ENCODE measurements around the gene SERPINA3. TPM values are rescaled to one million over a fixed set of nuclear protein-coding genes. Genes with fewer than 3 reads are reported as not detected.

The SERPINA3 gene
- not detected for total RNA-seq

- DNase-seq (no peak), ATAC-seq (replicated peaks in 1 of 2) (no peak)
- no peaks in the 10 kb centered on the region for H3K4me1 Mint-ChIP-seq (ENCODE audit: low read depth)
- no peak within 1 kb of the TSS for H3K4me3 Mint-ChIP-seq
- H3K9me3 Mint-ChIP-seq = peaks cover 4% of the 10 kb centered on the region in 2 donors
- H3K27me3 Mint-ChIP-seq (ENCODE audit: low read depth) = no peaks in the 10 kb centered on the region
- peaks cover 1 to 2% of the 10 kb centered on the region in 2 donors for H3K36me3 Mint-ChIP-seq (ENCODE audit: insufficient read depth in 2 of 2)
- H3K27ac Mint-ChIP-seq = no peak within 1 kb of the TSS
Observed at GRCh38 chr14:94612174-94612573, at the start of gene SERPINA3. Gene SERPINA3 (plus strand): TSS chr14:94612391. CDS start chr14:94614442, 2,051 bp downstream.

GRCh38 chr14:94562941-94563883 is 49.0 kb upstream of the SERPINA3 start:
- H3K27me3 Mint-ChIP-seq (ENCODE audit: low read depth) = no peaks in the 10 kb centered on the region
- no peaks in the 10 kb centered on the region for H3K36me3 Mint-ChIP-seq (ENCODE audit: insufficient read depth in 2 of 2)
- H3K4me1 Mint-ChIP-seq (ENCODE audit: low read depth) = no peaks in the 10 kb centered on the region

GRCh38 chr14:94564381-94564780 is 47.8 kb upstream of the SERPINA3 start:
- Mint-ChIP-seq H3K4me1 (ENCODE audit: low read depth) (no peaks in the 10 kb centered on the region), H3K27ac (no peak overlapping the region), H3K9me3 (no peaks in the 10 kb centered on the region), H3K36me3 (ENCODE audit: insufficient read depth in 2 of 2) (no peaks in the 10 kb centered on the region), H3K27me3 (ENCODE audit: low read depth) (no peaks in the 10 kb centered on the region), H3K4me3 (no peak overlapping the region)
- ATAC-seq (replicated peaks in 1 of 2) (no peak), DNase-seq (no peak)

More at GRCh38 chr14:94562941-94563883, 49.0 kb upstream of the SERPINA3 start:
- Mint-ChIP-seq H3K4me3 (no peak overlapping the region), H3K27ac (no peak overlapping the region), H3K9me3 (no peaks in the 10 kb centered on the region)
- DNase-seq (no peak), ATAC-seq (replicated peaks in 1 of 2) (no peak)

- no peaks in the 10 kb centered on the region for H3K27me3 Mint-ChIP-seq (ENCODE audit: low read depth)
- ATAC-seq (replicated peaks in 1 of 2) = no peak
- no peaks in the 10 kb centered on the region for H3K9me3 Mint-ChIP-seq
- DNase-seq = no peak
- H3K4me3 Mint-ChIP-seq = no peak overlapping the region
- no peaks in the 10 kb centered on the region for H3K4me1 Mint-ChIP-seq (ENCODE audit: low read depth)
- no peaks in the 10 kb centered on the region for H3K36me3 Mint-ChIP-seq (ENCODE audit: insufficient read depth in 2 of 2)
- H3K27ac Mint-ChIP-seq = no peak overlapping the region
Observed at GRCh38 chr14:94568186-94568585, 44.0 kb upstream of the SERPINA3 start.

GRCh38 chr14:94569381-94570001 is 42.7 kb upstream of the SERPINA3 start:
- no peaks in the 10 kb centered on the region for H3K36me3 Mint-ChIP-seq (ENCODE audit: insufficient read depth in 2 of 2)
- no peaks in the 10 kb centered on the region for H3K9me3 Mint-ChIP-seq
- no peak overlapping the region for H3K4me3 Mint-ChIP-seq
- no peaks in the 10 kb centered on the region for H3K4me1 Mint-ChIP-seq (ENCODE audit: low read depth)
- DNase-seq (no peak), ATAC-seq (replicated peaks in 1 of 2) (no peak)
- H3K27me3 Mint-ChIP-seq (ENCODE audit: low read depth) = no peaks in the 10 kb centered on the region
- no peak overlapping the region for H3K27ac Mint-ChIP-seq

- Mint-ChIP-seq H3K4me1 (ENCODE audit: low read depth) (no peaks in the 10 kb centered on the region), H3K27ac (no peak overlapping the region), H3K9me3 (no peaks in the 10 kb centered on the region), H3K36me3 (ENCODE audit: insufficient read depth in 2 of 2) (no peaks in the 10 kb centered on the region), H3K27me3 (ENCODE audit: low read depth) (no peaks in the 10 kb centered on the region), H3K4me3 (no peak overlapping the region)
- no peak for ATAC-seq (replicated peaks in 1 of 2)
- no peak for DNase-seq
Observed at GRCh38 chr14:94570002-94570400, 42.2 kb upstream of the SERPINA3 start.

- H3K9me3 Mint-ChIP-seq = no peaks in the 10 kb centered on the region
- H3K4me3 Mint-ChIP-seq = no peak overlapping the region
- no peaks in the 10 kb centered on the region for H3K36me3 Mint-ChIP-seq (ENCODE audit: insufficient read depth in 2 of 2)
- ATAC-seq (replicated peaks in 1 of 2) = no peak
- H3K4me1 Mint-ChIP-seq (ENCODE audit: low read depth) = no peaks in the 10 kb centered on the region
- no peaks in the 10 kb centered on the region for H3K27me3 Mint-ChIP-seq (ENCODE audit: low read depth)
- no peak for DNase-seq
- H3K27ac Mint-ChIP-seq = no peak overlapping the region
Observed at GRCh38 chr14:94570440-94570839, 41.8 kb upstream of the SERPINA3 start.

GRCh38 chr14:94571395-94571794 is 40.8 kb upstream of the SERPINA3 start:
- no peaks in the 10 kb centered on the region for H3K4me1 Mint-ChIP-seq (ENCODE audit: low read depth)
- ATAC-seq (replicated peaks in 1 of 2) (no peak), DNase-seq (no peak)
- H3K36me3 Mint-ChIP-seq (ENCODE audit: insufficient read depth in 2 of 2) = no peaks in the 10 kb centered on the region
- H3K27ac Mint-ChIP-seq = no peak overlapping the region
- H3K27me3 Mint-ChIP-seq (ENCODE audit: low read depth) = no peaks in the 10 kb centered on the region
- H3K4me3 Mint-ChIP-seq = no peak overlapping the region
- H3K9me3 Mint-ChIP-seq = no peaks in the 10 kb centered on the region

- no peak overlapping the region for H3K27ac Mint-ChIP-seq
Observed at GRCh38 chr14:94571950-94572349, 40.2 kb upstream of the SERPINA3 start.

GRCh38 chr14:94572637-94573303 is 39.4 kb upstream of the SERPINA3 start:
- Mint-ChIP-seq H3K9me3 (no peaks in the 10 kb centered on the region), H3K4me1 (ENCODE audit: low read depth) (no peaks in the 10 kb centered on the region), H3K27me3 (ENCODE audit: low read depth) (no peaks in the 10 kb centered on the region), H3K27ac (no peak overlapping the region), H3K4me3 (no peak overlapping the region), H3K36me3 (ENCODE audit: insufficient read depth in 2 of 2) (no peaks in the 10 kb centered on the region)
- no peak for DNase-seq
- ATAC-seq (replicated peaks in 1 of 2) = no peak

More at GRCh38 chr14:94571950-94572349, 40.2 kb upstream of the SERPINA3 start:
- Mint-ChIP-seq H3K9me3 (no peaks in the 10 kb centered on the region), H3K4me1 (ENCODE audit: low read depth) (no peaks in the 10 kb centered on the region), H3K36me3 (ENCODE audit: insufficient read depth in 2 of 2) (no peaks in the 10 kb centered on the region), H3K27me3 (ENCODE audit: low read depth) (no peaks in the 10 kb centered on the region), H3K4me3 (no peak overlapping the region)
- DNase-seq (no peak), ATAC-seq (replicated peaks in 1 of 2) (no peak)

- Mint-ChIP-seq H3K4me3 (no peak overlapping the region), H3K9me3 (no peaks in the 10 kb centered on the region), H3K27ac (no peak overlapping the region), H3K27me3 (ENCODE audit: low read depth) (no peaks in the 10 kb centered on the region), H3K36me3 (ENCODE audit: insufficient read depth in 2 of 2) (no peaks in the 10 kb centered on the region), H3K4me1 (ENCODE audit: low read depth) (no peaks in the 10 kb centered on the region)
- DNase-seq (no peak), ATAC-seq (replicated peaks in 1 of 2) (no peak)
Observed at GRCh38 chr14:94573475-94574277, 38.5 kb upstream of the SERPINA3 start.

GRCh38 chr14:94574336-94574735 is 37.9 kb upstream of the SERPINA3 start:
- no peak for ATAC-seq (replicated peaks in 1 of 2)
- H3K4me3 Mint-ChIP-seq = no peak overlapping the region
- H3K4me1 Mint-ChIP-seq (ENCODE audit: low read depth) = no peaks in the 10 kb centered on the region
- no peaks in the 10 kb centered on the region for H3K27me3 Mint-ChIP-seq (ENCODE audit: low read depth)
- no peaks in the 10 kb centered on the region for H3K36me3 Mint-ChIP-seq (ENCODE audit: insufficient read depth in 2 of 2)
- H3K27ac Mint-ChIP-seq = no peak overlapping the region
- H3K9me3 Mint-ChIP-seq = no peaks in the 10 kb centered on the region
- no peak for DNase-seq

All from activated T-cell treated with anti-CD3 and anti-CD28 coated beads, Interleukin-2, amount 50 U/mL, for 72 hours (primary cell).